Measurements from ENCODE around the gene RCOR2. TPM values are rescaled to one million over a fixed set of nuclear protein-coding genes. Genes with fewer than 3 reads are reported as not detected.

RCOR2 gene
- total RNA-seq, 1 donor, result 1.7 TPM

DNA sequence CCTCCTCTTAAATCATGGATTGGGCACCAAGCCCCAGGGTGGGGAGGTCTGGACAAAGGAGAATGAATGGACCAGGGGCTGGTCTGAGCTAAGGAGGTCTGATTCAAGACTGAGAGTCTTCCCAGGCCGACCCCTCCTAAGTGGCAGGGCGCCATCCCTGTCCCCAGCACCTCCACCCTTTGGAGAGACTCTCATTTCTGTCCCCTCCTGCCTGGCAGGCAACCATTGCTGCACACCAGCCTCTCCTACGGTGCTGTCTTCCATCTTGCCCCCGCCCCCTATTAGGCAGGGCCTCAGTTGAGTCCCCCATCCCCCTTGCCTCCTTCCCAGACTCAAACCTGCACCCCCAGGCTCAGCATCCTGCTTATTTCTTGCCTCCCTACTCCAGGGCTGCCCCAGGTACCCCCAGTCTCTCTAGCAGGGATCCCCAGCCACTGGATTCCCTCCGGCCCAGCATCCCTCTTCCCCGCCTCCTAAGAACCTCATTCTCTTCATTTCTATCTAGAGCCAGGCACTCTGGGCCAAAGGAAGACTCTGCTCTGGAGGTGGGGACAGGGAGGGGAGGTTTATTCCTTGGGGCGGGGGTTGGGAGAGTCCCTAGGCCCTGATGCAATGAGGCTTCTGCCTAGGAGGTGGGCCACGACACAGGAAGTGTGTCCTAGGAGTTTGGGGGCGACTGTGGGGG, 1.7 kb upstream of the RCOR2 start:
- peak; percentile 34 for DNase-seq (ENCODE audit: low read depth)
- no peak overlapping the region for H3K4me3 ChIP-seq (ENCODE audit: low read depth, low read length)
- TF ChIP-seq, protein P1, sequence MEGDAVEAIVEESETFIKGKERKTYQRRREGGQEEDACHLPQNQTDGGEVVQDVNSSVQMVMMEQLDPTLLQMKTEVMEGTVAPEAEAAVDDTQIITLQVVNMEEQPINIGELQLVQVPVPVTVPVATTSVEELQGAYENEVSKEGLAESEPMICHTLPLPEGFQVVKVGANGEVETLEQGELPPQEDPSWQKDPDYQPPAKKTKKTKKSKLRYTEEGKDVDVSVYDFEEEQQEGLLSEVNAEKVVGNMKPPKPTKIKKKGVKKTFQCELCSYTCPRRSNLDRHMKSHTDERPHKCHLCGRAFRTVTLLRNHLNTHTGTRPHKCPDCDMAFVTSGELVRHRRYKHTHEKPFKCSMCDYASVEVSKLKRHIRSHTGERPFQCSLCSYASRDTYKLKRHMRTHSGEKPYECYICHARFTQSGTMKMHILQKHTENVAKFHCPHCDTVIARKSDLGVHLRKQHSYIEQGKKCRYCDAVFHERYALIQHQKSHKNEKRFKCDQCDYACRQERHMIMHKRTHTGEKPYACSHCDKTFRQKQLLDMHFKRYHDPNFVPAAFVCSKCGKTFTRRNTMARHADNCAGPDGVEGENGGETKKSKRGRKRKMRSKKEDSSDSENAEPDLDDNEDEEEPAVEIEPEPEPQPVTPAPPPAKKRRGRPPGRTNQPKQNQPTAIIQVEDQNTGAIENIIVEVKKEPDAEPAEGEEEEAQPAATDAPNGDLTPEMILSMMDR (IDR thresholded peaks at IDR 0.05; ENCODE audit: insufficient read depth, low read depth, low read length), result no peak

- DNase-seq (ENCODE audit: low read depth), result peak; percentile 66
- H3K4me3 ChIP-seq (ENCODE audit: low read depth, low read length), result peak overlapping the region; percentile 59
- TF ChIP-seq, protein P1 (IDR thresholded peaks at IDR 0.05; ENCODE audit: insufficient read depth, low read depth, low read length), result no peak
Measured at GRCh38 chr11:63917692-63918506, 935 bp upstream of the RCOR2 start.

DNA sequence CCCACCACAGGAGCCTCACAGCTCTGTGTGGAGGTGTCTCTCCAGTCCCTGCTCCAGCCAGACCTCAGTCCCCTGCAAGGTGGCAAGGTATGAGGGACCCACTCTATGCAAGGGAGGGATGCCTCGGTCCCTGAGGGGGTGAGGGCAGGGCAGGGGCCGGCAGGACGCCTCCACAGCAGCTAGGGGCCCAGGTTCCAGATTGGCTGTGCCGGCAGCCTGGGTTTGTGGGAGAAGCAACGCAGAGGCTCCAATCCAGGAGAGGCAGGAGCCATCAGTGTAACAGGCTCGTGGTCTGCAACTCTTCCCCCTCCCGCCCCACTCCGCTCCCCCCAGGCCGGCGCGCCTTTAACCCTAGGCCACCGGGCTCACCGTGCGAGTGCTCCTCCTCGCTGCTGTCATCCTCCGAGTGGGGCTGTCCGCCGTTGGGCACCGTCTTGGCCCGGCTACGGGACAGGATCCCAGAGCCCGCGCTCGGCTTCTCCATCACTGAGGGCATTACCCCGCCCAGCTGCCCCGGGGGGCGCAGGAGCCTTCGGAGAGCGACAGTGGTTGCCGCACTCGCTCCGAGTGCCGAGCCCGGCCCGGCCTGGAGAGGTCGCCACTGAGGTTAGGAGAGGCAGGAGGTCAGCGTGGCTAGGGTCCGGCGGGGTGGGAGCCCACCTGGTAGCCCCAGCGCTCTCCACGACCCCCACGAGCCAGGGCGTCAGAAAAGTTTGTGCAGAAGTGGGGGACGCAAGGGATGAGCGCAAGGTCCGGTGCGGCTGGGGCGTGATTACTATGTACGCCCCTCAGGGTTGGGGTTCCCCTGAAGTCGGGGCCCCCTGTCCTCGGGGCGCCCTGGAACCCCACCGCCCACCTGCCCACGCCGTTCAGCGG, 765 bp downstream of the RCOR2 start:
- H3K4me3 ChIP-seq (ENCODE audit: low read depth, low read length), result peak overlapping the region; percentile 67
- TF ChIP-seq, protein P1 (IDR thresholded peaks at IDR 0.05; ENCODE audit: insufficient read depth, low read depth, low read length), result peak; percentile 60
- peak; percentile 34 for DNase-seq (ENCODE audit: low read depth)

GRCh38 chr11:63914896-63915691, 1.9 kb downstream of the RCOR2 start:
- no peak overlapping the region for H3K4me3 ChIP-seq (ENCODE audit: low read depth, low read length)
- no peak for DNase-seq (ENCODE audit: low read depth)
- TF ChIP-seq, protein P1 (IDR thresholded peaks at IDR 0.05; ENCODE audit: insufficient read depth, low read depth, low read length), result no peak

DNA sequence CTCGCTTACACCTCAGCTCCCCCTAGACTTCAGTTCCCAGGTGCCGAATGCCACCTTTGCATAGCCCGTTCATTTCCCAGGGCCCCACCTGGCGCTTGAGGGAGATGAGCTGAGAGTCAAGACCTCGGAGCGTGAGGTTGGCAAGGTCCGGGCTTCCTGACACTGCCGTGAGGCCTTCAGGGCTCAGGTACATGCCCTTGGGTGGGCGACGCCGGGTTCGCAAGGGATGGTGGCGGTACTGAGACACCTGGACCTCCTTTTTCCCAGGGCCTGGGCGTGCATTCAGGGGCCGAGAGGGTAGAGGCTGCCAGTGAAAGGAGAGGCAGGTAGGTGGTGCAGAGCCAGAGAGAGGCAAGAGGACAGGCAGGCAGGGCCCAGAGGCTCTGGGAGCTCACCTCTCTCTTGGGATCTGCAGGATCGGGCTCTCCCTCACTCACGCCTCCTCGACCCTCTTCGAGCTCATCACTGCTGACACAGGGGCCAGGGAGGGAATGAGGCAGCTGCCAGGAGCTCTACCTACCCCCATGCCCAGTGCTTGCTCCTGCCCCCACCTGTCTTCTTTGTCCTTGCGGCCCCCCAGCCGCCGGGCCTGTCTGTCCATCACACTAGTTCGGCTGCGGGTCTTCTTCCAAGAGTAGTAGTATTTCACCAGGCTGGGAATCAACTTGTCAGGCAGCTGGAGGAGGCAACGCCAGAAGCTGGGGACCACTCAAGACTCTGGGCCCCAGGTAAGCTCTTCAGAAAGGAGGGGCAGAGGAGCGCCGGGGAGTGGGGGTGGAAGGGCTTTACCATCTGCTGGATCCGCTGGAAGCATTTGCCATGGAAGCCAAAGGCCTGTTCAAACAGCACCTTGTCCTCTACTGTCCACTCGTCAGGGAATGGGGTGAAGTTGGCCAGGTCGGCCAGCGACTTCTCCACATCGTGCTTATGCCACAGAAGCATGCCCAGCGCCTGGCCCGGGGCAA, 2.8 kb downstream of the RCOR2 start:
- TF ChIP-seq, protein P1 (IDR thresholded peaks at IDR 0.05; ENCODE audit: insufficient read depth, low read depth, low read length), result no peak

More for the DNA sequence above, 2.8 kb downstream of the RCOR2 start:
- H3K4me3 ChIP-seq (ENCODE audit: low read depth, low read length), result no peak overlapping the region
- no peak for DNase-seq (ENCODE audit: low read depth)
